Eye (tissue), 1 donor: Measurements from ENCODE around the gene PPP1R37.
"Not testable (repeated sequence)": the region's sequence is repeated elsewhere in the genome, so short reads cannot be mapped to it uniquely, and the experiment has no call there.

Source experiments
- DNase-seq: peaks from one replicate; pipeline ENCODE4 v3.0.0-alpha.2; 2015

PPP1R37 gene

DNA sequence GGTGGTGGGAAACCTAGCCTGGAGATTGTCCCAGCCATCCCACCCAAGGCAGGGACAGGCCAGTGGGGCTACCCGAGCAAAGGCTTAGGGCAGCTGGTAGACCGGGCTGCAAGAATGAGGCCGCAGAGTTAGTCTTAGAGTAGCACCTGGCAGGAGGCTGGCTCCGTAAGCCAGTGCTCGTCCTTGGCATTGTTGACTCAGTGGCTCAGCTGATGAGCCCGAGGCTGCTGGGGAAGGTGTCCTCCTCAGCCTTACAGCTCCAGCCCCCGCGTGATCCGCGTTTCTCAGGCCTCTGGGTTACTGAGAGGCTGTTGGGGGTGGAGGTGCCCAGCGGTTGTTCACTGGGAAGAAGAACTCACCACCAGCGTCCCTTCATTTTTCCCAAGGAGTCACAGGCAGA, 24.7 kb downstream of the PPP1R37 start:
- DNase-seq, result no peak

DNA sequence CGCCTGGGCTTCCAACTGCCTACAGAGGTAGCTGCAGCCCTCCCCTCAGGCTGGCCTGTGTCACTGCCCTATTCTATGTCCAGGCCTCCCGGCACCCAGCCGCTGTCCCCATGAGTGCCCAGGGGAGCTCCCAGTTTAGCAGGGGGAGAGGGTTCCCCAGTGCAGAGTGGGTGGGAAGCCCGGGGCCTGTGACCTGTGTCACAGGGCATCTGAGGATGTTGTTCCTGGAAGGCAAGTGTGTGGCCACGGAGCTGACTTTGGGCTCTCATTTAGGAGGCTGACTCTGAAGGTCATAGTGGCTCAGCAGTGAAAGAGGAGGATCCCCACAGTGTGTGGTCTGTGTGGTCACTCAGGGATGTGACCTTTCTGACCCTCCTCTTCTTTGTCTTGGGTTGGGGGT, 25.1 kb downstream of the PPP1R37 start:
- DNase-seq, result no peak

DNA sequence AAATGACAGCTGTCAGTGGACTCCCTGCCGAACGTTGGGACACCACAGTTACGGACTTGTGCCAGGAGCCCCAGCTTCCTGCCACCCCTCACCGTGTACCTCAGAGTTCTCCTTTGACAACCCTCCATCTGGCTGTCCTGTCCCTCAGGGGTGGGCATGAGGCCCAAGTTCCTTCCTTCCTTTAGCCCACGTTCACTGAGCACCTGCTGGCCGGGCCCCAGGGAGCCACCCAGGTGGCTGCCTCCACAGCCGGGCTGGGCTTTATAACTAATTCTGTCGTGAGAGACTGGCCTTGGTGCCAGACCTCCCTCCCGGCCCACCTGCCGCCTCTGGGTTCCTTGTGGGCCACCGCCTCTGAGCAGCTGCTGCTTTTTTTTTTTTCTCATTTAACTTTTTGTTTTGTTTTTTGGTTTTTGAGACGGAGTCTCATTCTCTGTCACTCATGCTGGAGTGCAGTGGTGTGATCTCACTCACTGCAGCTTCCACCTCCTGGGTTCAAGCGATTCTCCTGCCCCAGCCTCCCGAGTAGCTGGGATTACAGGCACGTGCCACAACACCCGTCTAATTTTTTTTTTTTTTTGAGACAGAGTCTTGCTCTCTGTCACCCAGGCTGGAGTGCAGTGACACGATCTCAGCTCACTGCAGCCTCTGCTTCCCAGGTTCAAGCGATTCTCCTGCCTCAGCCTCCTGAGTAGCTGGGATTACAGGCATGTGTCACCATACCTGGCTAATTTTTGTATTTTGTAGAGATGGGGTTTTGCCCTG, 25.8 kb downstream of the PPP1R37 start:
- DNase-seq, result not testable (repeated sequence)

DNA sequence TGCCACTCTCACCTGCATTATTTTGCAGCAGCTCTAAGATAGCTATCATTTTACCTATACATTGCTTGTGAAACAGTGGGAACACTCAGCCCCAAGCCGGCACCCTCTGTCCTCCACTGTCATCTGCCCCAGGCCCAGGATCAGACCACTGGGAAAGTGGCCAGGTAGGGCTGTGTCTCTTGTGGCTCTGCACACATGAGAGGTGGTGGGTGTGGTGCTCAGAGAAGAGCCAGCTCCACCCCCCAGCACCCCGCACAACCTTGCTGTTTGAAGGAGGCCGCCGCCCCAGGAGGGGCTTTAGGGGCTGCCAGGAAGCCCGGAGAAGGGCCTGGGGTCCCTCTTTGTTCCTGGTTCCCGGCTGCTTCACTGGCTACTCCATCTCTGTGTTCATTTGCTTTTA, 26.6 kb downstream of the PPP1R37 start:
- no peak for DNase-seq

DNA sequence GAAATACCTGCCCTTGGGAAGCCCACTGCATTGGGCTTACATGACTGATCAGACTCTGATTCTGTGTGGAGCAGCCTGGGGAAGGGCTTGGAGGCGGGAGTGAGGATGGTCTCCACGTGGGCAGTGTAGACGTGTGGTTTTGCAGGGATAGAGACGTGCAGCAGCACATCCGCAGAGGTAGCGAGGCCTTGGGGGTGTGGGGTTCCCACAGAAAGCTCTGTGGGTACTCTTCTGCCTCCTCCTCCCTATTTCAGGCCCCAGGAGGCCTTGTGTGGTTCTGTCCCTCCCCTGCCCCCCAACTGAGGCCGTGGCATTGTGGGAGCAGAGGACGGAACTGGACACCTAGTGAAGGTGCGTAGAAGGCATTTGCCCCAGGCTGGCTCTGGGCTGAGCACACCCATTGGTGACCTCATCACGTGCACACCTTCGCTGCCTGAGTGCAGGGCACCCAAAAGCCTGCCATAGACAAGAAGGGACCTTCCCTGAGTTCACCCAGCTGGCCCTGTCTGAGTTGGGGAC, 28.9 kb downstream of the PPP1R37 start:
- no peak for DNase-seq

DNA sequence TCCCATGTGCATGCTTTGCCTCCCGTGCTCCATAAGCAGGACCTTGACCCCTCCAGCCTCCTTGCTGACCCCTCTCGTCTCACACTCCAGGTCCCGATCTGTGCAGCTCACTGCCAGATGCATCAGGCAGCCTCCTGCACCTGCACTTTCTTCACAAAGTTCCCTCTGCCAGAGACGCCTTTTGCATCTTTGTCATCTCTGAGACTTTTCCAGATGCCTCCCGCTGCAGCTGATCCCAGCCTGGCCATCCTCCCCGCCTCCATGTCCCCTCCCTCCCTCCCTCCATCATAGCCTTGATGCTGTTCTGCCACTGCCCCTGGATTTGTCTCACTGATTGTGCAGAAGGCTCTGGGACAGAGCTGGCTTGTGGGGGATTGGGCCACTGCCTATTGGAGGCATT, 29.9 kb downstream of the PPP1R37 start:
- DNase-seq, result no peak

DNA sequence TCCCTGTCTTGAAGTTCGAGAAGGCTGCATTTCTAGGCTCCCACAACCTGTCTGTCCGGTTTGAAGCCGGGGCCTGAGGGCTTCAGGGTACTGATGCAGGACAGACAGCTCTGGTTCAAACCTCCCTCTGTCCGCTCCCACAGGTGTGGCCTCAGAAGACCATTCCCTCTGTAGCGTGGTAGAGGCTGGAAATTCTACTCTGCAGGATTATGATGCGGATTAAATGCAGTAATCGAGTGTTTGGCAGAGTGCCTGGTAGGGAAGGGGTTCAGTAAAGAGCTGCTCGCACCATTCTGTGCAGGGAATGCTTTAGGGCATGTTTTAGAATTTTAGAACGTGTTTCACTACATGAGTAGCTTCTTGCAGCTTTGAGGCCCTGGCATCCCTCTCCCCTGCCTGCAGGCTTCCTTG, 30.5 kb downstream of the PPP1R37 start:
- peak; percentile 72 for DNase-seq

DNA sequence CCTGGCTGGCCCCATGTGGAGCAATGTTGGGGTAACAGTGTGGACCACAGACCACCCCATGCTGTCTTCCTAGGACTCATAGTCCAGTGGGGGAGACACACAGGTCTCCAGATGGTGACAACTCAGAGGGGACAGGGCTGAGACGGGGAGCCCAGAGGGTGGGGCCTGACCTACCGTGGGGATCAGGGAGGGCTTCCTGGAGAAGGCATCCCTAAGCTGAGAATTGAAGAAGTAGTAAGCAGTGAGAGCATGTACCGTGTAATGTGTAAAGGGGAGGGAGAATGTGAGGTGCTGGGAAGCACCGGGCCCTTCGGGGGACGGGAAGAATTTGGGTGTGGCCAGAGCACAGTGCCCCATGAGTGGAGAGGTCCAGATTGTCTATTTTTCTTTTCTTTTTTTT, 31.0 kb downstream of the PPP1R37 start:
- no peak for DNase-seq

DNA sequence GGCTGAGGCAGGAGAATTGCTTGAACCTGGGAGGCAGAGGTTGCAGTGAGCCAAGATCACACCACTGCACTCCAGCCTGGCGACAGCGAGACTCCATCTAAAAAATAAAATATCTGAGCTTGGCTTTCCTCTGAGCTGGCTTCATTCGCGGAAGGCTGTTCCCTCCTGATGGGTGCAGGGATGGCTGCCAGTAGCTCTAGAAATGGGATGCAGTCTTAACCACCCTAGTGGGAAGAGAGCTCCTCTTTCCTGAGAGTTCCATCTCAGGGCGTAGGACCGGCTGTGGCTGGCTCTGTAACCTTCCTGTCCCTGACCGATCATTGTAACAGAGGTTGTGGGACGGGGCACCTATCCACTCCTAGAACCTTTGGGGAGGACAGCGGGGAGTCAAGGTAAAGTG, 32.4 kb downstream of the PPP1R37 start:
- DNase-seq, result no peak

DNA sequence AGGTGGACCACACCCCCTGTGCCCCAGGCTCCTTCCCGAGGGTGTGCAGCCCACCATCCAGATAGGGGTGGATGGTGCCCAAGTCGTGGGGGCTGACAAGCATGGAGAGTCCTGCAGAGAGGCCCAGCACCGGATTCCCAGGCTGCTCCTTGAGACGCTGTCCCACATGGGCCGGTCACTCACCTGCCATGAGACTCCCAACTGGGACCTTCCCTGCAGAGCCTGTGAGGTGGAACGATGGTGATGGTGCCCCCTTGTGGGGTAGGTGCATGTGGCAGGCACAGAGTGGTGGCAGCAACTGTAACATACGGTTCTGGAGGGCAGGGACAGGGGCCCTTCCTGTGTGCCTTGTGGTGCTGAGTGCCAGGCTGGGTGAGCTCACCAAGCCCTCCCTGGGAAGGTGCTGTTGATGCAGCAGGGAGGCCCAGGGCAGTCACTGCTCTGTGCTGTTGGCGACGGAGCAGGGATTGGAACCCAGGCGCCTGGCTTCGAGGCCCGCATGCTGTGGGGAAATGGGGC, 33.1 kb downstream of the PPP1R37 start:
- DNase-seq, result peak; percentile 65

DNA sequence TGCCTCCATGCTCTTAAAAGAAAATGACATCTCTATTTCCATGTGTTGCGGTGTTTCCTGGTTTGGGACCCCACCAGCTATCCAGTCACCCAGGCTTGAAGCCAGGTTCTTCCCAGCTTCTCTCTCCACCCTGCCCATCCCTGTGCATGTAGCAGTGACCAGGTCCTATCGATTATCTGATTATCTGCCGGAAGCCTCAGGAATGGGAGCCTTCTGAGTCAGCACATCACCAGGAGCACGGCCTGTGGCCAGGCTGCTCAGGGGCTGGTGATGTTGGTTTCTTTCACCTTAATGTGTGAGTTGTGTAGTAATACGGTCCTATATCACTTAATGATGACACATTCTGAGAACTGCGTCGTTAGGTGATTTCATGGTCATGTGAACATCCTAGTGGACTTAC, 33.7 kb downstream of the PPP1R37 start:
- DNase-seq, result no peak

DNA sequence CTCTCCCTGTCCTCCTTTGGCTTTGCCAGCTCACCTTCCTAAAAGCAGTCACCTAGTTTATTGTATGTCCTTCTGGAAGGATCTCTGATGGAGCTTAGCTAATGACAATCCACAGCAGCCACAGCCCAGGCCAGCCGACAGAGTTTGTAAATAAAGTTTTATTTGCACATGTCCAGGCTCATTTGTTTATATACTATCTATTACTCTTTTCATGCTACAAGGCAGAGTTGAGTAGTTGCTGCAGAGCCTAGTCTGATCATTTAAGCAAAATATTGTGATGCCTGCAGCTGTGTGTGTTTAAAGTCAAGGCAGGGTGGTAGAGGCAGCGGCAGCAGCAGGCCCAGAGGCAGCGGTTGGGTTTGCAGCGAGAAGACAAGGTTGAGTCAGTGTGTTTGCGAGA, 35.2 kb downstream of the PPP1R37 start:
- DNase-seq, result no peak

DNA sequence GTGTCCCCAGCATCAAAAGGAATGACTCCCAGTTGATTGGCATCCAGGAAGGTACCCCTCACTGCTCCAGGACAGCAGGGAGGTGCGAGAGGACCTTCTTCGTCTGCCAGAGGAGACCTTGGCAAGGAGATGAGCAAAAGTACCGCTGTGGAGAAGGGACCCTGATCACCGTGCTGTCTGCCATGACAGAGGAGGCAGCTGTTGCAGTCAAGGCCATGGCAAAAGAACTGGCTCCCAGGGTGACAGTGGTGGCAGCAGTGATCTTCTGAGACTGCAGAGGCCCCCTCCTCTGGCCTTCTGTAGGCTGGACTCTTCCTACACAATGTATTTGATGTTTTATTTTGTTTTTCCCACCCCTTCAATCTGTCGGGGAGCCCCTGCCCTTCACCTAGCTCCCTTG, 35.8 kb downstream of the PPP1R37 start:
- no peak for DNase-seq

DNA sequence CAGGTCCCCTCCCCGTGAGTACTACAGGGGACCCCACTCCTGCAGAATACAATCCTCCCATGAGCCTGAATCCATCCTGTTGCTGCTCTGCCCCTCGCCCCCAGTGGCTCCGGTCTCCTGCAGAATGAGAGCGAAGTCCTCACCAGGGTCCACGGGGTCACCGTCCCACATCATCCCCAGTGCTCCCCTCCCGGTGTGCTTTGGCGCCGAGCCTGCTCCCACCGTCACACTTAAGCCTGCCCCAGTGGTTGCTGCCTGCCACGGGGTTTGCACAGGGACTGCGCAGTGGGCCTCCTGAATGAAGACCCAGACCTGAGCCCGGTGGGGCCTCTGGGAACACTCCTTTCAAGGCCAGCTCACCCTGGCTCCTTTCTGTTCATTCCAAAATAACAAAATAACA, 37.3 kb downstream of the PPP1R37 start:
- DNase-seq, result no peak

DNA sequence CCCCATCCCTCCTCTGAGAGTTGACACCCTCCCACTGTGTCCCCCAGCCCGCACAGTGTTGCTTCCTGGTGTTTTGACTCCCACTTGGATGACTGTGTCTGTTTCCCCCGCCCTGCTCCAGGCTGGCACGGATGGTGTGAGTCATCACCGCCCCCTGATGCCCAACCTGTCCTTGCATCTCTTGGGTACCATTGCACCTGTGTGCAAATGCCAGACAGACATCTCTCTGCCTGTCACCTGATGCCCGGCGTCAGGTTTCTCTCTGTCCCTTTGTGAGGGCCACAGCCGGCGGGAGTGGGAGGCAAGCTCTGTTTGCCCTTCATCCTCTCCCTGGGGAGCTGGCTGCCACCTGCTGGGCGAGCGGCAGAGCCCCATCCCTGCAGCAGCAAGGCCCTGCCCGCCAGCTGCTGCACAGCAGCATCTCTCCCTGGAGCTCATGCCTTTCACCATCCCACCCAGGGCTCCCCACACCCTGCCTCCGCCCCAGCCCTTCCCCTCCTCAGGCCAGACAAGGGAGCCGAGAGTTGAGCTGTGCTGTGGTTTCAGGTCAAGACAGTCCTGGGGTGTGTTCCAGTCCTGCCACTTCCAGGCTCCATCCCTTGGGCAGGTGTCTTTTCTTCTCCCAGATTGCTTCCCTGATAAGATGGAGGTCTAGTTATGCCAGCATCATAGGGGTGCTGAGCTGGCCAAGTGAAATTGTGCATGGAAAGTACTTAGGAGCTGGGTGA, 38.1 kb downstream of the PPP1R37 start:
- no peak for DNase-seq

DNA sequence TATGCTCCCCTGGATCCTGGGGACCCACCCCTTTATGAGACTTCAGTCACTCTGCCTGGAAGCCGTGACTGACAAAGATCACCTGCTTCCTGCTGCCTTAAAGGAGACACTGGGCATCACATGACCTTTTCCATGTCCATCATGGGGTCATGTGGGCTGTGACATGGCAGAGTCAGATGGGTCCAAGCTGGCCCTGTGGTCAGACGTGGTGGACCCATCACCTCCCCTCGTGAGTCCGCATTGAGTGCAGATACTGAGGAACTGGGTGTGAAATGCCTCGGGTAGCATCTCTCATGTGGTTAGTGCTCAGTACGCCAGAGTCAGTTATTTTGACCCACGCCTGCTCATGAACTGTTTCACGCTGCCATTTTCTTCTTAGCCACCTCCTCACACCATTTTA, 40.7 kb downstream of the PPP1R37 start:
- no peak for DNase-seq

DNA sequence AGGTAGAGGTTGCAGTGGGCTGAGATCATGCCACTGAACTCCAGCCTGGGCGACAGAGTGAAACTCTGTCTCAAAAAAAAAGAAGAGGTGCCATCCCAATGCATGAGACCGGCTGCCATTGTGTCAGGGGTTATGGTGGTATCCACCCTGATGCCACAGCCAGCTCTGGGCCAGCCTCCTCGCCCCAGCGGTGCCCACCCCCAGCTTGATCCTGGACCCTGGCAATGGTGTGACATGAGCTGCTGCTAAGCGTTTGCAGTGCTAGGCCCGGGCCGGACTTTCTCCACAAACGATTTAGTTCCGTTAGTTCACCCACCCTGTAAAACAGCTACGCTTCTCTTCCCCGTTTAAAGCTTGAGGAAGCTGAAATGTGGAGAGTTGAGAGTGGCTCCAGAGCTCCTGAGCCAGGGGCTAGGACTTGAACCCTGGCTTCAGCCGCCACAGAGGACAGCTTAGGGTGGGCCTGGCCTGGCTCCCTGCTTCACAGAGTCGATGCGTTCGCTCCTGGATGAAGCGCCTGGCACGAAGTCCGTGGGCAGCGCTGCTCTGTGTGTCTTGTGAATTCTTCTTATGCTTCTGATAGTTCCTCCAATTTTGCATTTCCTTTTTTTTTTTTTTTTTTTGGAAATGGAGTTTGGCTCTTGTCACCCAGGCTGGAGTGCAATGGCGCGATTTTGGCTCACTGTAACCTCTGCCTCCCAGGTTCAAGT, 42.4 kb downstream of the PPP1R37 start:
- no peak for DNase-seq

DNA sequence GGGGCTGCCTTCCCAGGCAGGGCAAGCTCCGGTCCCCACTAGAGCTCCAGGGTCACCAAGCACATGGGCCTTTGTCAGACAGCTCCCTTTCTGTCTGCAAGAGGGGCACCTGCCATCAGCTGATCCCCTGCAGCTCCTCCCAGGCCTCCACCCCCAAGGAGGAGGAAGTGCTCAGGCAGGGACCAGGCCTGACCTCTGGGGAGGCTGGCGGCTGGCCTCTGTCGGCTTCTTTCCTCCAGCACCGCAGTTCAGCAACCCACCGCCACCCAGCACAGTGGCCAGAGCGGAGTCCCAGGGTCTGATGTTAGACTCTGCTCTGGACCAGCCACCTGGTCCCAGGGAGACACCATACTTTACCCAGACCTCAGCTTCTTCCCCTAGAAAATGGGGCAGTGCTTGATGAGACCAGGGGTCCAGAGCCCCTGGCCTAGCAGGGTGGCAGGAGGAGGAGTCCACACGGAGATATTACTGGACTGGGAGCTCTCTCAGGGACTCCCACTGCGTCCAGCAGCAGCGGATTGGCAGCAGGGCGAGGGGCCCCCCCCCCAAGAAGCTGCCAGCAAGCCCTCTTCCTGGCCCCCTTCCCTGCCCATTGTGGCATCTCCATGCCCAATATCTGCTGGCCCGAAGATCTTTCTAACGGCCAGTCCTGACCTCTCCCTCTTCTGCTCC, 43.7 kb downstream of the PPP1R37 start:
- DNase-seq, result no peak

DNA sequence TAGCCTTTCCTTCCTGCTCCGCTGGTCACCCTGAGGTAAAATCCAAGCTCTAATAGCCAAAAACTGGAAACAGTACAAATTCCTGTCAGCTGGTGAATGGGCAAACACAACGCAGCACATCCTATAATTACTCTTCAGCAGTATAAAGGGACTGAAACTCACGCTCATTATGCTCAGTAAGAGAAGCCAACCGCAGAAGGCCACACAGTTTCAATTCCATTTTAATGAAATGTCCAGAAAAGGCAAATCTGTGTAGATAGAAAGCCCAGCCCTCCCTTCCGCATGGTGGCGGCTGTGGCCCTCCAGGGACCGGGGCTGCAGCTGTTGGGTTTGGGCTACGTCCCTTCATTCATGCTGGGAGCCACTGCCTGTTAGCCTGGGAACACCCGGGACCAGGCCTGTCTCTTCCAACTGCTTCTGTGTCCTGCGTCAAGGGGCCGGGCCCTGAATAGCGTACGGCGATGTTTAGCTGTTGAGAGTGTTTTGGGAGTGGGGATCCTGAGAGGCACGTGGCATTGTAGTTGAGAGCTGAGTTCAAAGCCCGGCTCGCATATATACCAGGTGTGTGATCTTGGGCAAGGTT, 44.3 kb downstream of the PPP1R37 start:
- DNase-seq, result peak; percentile 62

DNA sequence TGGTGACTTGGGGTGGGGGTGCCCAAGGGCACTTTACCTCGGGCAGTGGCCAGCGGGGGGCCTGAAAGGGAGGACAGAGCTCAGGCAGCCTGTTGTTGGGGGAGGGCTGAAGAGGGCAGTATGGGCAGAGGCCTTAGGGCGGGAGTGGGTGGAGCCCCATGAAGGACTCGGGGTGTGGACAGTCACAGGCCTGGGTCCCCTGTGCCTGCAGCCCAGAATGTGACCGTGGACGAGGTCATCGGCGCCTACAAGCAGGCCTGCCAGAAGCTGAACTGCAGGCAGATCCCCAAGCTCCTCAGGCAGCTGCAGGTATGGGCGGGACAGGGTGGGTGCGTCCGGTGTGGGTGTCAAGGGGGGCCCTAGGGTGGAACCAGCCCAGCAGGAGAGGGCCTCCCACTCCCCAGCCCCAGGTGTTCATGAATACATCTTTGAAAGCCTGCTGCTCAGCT, 45.3 kb downstream of the PPP1R37 start:
- no peak for DNase-seq

DNA sequence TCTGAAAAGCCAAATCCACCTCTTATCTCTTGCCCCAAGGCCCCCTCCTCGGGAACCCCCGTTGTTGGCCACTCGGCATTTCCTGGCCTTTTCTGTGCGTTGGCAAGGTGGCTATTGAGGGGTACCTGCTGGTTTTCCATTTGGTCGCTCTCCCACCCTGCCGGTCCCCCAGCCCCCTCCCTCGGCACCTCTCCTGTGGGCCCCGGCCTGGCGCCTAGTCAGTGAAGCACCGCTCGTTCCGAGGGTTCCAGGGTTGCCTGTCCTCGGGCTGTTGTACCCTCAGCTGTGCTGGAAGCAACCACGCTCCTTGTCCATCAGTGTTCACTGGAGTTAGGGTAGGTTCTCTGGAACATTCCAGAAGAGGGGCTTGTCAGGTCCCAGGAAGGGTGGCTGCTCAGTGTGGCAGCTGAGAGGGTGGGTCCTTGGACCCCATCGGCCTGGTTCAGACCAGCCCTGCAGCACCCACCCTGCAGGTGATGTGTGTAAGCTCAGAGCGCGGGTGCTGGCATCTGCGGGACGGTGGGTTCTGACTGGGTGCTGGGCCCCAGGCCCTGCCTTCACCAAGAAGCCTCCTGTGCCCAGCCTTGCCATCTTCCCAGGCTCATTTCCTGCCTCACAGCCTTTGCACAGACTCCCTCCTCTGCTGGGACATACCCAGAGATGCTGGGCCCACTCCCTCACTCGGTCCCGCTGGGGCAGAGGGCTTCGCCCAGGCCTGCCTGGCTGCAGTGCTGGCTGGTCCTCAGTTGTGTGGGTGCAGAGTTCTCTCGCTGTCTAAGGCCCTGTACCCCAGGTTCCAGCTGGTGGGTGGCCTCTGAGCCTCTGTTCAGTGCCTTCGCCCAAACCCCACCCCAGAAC, 46.5 kb downstream of the PPP1R37 start:
- no peak for DNase-seq

DNA sequence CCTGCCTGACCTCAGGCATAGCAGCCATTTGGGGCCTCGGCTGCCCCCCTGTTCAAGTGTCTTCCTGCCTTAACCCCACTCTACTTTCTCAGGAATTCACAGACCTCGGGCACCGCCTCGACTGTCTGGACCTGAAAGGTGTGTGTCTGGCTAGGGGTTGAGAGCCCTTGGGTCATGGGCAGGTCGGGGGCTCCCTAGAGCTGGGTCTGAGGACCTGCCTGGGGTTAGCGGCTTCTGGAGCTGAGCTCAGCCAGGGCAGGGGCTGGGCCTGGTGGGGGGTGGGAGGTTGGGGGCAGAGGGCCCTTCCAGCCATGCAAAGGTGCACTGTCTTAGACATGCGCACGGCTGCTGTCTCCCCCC, 47.1 kb downstream of the PPP1R37 start:
- no peak for DNase-seq
